H54 (cell line): ENCODE data around the gene ICAM5.

ENCODE experiments used
- DNase-seq: peaks from one replicate; pipeline ENCODE4 v3.0.0; 2011; ENCODE audit warnings: low spot score, mixed read lengths; ENCODE audit not compliant: insufficient read length
- FAIRE-seq: peaks from 3 replicates; lab custom pipeline; 2011; peaks lifted over from hg19 to GRCh38; lab: Jason Lieb, UNC
- POLR2A ChIP-seq: IDR thresholded peaks from 2 replicates; pipeline ENCODE4 v1.6.1; 2011; ENCODE audit warnings: low read depth, mild to moderate bottlenecking, low read length

Gene ICAM5

DNA sequence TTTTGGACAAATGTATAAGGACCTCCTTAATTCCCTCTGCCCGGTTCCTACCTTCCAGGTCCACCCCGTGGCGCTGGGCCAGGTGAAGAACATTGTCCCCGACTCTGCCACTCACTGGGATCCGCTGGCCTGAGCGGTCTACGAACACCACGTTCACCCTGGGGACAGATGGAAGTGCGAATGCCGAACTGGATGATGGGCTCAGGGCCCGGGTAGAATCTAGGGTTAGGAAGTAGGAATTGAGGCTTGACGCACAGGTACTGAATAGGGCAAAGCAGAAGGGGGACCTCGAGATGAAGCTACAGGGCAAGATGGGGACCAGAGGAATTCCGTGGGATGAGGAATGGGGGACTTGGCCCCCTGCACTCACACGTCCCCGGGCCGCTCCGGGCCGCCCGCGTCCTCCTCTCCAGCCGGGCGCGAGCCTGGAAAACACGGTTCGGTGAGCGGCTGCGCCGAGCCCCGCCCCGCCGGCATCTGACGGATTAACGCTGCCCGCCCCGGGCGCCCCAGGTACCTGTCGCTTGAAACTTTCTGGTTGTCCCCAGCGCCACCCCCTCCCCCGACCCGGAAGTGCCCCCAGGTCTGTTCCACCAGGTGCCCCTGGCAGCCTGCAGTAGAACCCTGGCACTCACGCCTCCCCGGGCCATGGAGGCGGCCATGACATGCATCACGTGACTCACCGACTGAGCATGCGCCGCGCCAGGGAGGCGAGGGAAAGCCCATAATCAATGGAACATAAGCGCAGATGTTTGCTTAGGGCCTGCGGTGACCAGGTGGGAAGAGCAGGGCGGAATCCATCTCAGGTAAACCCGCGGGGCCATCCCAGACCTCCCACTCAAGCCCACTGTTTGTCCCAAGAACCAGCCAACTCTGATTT lies 25.8 kb downstream of the ICAM5 start, which contains the start of gene FDX2:
TSS of gene FDX2 (minus strand) at position 681 of the 880 bp plus-strand sequence. CDS start at position 662, 19 bp downstream.
- DNase-seq (peak; percentile 88), FAIRE-seq (no peak)
- TF ChIP-seq POLR2A, result peak; percentile 83

DNA sequence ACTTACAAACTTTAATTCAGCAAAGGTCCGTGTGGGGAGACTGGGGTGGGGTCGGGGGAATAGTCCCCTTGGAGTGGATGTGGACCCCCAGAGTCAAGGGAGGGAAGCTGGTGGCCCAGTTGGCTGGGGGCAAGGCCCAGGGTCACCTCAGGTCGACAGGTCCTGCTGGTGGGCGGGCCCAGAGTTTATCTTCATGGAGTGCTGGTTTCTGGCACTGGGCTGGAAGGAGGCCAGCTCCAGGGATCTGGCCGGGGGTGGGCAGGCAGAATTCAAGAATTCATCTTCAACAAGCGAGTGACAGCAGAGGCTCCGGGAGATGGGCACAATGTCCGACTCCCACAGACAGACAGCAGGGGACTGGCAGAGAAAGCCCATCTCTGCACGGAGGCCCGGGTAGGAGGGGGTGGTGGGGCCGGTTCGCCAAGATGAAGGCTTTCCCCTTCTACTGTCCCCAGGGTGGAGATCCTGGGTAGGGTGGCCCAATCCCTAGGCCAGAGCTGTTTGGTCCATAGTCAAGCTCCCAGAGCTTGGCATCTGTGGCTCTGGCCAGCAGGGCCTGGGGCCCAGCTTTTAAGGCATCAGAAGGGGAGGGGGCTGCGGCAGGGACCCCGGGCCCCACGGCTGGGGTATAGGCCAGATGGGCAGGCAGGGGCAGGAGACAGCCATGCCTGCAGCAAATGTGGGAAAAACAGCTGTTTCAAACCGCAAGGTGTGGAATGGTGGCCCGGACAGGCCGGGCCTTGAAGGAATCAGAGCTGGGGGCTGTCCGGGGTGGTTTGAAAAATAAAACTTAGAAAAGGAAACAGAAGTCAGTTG lies 26.7 kb downstream of the ICAM5 start:
- DNase-seq (no peak), FAIRE-seq (no peak)
- no peak for TF ChIP-seq POLR2A

- FAIRE-seq (no peak), DNase-seq (no peak)
- TF ChIP-seq POLR2A, result no peak
Measured at GRCh38 chr19:10317045-10317856, 27.5 kb downstream of the ICAM5 start.

DNA sequence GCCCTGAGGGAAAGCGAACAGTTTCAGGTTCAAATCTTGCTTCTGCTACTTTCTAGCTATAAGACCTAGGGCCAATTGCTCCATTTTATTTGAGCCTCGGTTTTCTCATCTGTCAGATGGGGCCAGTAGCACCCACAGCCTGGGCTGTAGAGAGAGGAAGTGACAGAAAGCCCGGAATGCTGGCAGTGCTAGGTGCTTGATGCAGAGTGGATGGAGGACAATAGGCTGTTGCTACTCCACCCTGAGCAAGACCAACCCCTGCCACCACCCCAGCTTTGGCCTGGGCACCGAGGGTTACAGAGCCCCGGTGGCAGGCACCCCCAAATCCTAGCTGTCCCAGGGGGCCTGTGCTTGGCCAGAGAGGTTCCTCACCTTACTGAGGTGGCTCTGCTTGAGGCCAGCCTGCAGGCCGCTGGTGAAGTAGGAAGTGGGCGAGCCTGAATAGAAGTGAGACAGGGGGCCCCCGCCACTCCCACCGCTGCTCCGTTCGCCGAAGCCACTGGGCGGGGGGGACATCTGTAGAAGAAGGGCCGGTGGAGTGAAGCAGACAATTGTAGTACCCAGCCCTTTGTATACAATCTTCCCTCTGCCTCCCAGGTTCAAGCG lies 28.2 kb downstream of the ICAM5 start:
- no peak for FAIRE-seq
- no peak for DNase-seq
- TF ChIP-seq POLR2A, result no peak

DNA sequence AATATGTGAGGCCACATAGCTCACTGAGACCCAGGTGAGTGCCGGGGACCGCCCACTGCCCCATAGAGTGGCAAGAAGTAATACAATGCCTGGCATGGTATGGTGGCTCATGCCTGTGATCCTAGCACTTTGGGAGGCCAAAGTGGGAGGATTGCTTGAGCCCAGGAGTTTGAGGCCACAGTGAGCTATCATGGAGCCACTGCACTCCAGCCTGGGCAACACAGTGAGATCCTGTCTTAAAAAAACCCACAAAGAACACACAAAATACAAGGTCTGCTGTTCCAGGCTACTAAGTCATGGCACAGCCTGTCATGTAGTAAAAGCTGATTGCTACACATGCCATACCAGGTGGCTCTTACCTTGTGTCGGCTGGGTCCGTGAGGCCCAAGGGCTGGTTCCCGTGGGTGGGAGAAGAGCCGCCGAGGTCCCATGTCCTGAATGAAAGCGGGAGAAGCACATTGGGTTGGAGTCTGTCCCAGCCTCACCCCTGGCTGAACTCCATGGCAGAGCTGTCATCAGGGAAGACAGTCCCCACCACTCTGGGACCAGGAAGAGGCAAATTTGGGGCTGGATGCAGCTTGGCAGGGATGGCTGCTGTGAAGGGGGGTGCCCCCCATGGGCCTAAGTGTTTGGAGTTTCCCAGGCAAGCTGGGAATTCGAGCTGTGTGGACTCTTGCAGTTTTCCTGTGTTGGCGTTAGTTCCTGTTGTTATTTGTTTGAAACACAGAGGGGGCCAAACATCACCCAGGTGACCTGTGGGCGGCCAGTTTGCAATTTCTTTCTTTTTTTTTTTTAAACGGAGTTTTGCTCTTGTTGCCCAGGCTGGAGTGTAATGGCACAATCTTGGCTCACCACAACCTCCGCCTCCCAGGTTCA lies 29.3 kb downstream of the ICAM5 start:
- DNase-seq (no peak), FAIRE-seq (no peak)
- TF ChIP-seq POLR2A, result no peak

GRCh38 chr19:10320602-10321416 lies 31.1 kb downstream of the ICAM5 start:
- FAIRE-seq (no peak), DNase-seq (no peak)
- no peak for TF ChIP-seq POLR2A

DNA sequence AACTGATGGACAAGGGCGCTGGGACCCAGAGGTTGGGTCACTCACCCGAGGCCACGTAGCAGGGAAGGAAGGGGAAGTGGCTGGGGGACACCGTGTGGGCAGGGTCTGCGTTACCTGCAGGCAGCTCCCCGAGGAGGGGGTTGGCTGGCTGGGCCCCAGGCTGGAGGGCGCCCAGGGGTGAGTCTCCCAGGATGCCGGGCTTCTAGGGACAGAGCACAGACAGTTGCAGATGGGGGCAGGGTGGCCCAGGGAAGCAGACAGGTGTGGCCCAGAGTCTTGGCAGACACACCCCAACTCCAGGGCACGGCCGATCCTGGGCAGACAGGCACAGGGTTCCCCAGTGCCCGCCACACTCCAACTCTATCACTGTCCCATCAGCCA lies 31.7 kb downstream of the ICAM5 start:
- DNase-seq, result no peak
- no peak for FAIRE-seq
- no peak for TF ChIP-seq POLR2A

GRCh38 chr19:10321874-10322835 lies 32.4 kb downstream of the ICAM5 start:
- FAIRE-seq (no peak), DNase-seq (no peak)
- no peak for TF ChIP-seq POLR2A

GRCh38 chr19:10325732-10326131 lies 36.0 kb downstream of the ICAM5 start:
- TF ChIP-seq POLR2A, result no peak
- DNase-seq (no peak), FAIRE-seq (no peak)

DNA sequence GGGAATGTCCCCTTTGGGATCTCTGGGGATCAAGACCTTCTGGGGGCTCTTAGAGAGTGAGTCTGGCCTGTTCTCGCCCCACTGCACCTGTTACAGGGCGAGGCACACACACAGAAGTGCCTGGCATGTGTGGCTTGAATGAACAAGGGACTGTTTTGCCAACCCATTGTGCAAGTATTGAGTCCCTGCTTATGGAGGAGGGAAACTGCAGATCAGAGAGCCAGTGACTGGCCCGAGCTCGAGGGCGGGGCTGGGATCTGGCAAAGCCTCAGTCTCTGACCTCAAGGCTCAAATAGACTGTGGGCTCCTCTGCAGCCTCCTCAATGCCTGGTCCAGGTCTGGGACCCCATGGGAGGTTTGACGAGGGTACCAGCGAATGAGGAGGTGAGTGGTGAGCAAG lies 38.0 kb downstream of the ICAM5 start:
- DNase-seq (no peak), FAIRE-seq (no peak)
- no peak for TF ChIP-seq POLR2A
